Measurements from ENCODE around the gene TTC36. TPM values are rescaled to one million over a fixed set of nuclear protein-coding genes. Genes with fewer than 3 reads are reported as not detected.
A peak's percentile ranks its signal among the peaks of the same experiment; 100 is the strongest.
"Not testable (repeated sequence)": the region's sequence is repeated elsewhere in the genome, so short reads cannot be mapped to it uniquely, and the experiment has no call there.

Gene TTC36
- total and polyA plus RNA-seq, 4 experiments from 2014 or later = 0.39 to 1.2 (median 0.82) TPM

GRCh38 chr11:118574636-118575035 lies 47.4 kb downstream of the TTC36 start:
- H3K27ac ChIP-seq (ENCODE audit: low read depth, low read length) = peak overlapping the region; percentile 16
- peaks cover 5% of the 10 kb centered on the region for H3K36me3 ChIP-seq (ENCODE audit: insufficient read depth, low read length)
- peaks cover 64% of the 10 kb centered on the region for H3K4me1 ChIP-seq (ENCODE audit: insufficient read depth, low read length)
- peak overlapping the region; percentile 48 to 97 (median 73) for H3K4me3 Mint-ChIP-seq
- H3K27me3 Mint-ChIP-seq = no peaks in the 10 kb centered on the region
- H3K4me3 ChIP-seq (ENCODE audit: low read length in 2 of 2) = no peak overlapping the region
- H3K9me3 ChIP-seq (ENCODE audit: control insufficient read depth in 1 of 2, low read length in 2 of 2) = no peaks in the 10 kb centered on the region
- intact Hi-C loops (cut with micrococcal nuclease) = loop anchor here (1.0 to 5.0 kb wide), 3 partner anchors 8 to 172 kb away; partner anchors contain the start of genes ATP5MG and KMT2A
- H3K27me3 ChIP-seq (ENCODE audit: insufficient read depth, low read length) = no peaks in the 10 kb centered on the region
- H3K9me3 Mint-ChIP-seq = no peaks in the 10 kb centered on the region
- DNase-seq = no peak
- CTCF ChIA-PET (ENCODE audit: partially characterized antibody) = interaction anchor here (1.1 kb wide), 1 partner anchor 9 kb away, joined by 3 read pairs; no protein-coding TSS in a partner anchor
- POLR2A ChIA-PET (ENCODE audit: partially characterized antibody) = no interaction called here
- H3K36me3 Mint-ChIP-seq = peaks cover 4 to 36% of the 10 kb centered on the region in 2 donors
- peak overlapping the region in 4 of 7 donors; percentile 31 to 78 (median 54) for H3K27ac Mint-ChIP-seq
- H3K4me1 Mint-ChIP-seq = peaks cover 44 to 70% (median 57%) of the 10 kb centered on the region in 4 donors

DNA sequence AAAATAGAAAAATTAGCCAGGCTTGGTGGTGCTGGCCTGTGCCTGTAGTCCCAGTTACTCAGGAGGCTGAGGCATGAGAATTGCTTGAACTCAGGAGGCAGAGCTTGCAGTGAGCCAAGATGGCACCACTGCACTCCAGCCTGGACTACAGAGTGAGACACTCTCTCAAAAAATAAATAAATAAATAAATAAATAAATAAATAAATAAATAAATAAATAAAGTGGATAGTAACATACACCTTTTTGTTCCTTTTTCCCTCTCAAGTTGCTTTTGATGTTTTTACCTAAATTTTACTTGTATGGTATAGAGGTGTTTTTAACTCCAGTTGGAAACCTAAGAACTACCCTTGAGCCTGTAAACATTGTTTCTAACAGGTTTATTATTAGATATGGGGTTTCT lies 50.7 kb downstream of the TTC36 start:
- peak overlapping the region in 3 of 7 donors; percentile 2 to 35 (median 25) for H3K27ac Mint-ChIP-seq
- intact Hi-C loops (cut with micrococcal nuclease); H3K4me3 Mint-ChIP-seq; H3K27ac ChIP-seq (ENCODE audit: low read depth, low read length); H3K9me3 ChIP-seq (ENCODE audit: control insufficient read depth in 1 of 2, low read length in 2 of 2); H3K9me3 Mint-ChIP-seq; H3K4me3 ChIP-seq (ENCODE audit: low read length in 2 of 2); H3K27me3 ChIP-seq (ENCODE audit: insufficient read depth, low read length); H3K27me3 Mint-ChIP-seq; DNase-seq; POLR2A ChIA-PET (ENCODE audit: partially characterized antibody): not testable (repeated sequence)
- Histone ChIP-seq H3K4me1 (ENCODE audit: insufficient read depth, low read length) (peaks cover 56% of the 10 kb centered on the region), H3K36me3 (ENCODE audit: insufficient read depth, low read length) (peaks cover 24% of the 10 kb centered on the region)
- peaks cover 9 to 45% of the 10 kb centered on the region in 2 donors for H3K36me3 Mint-ChIP-seq
- peaks cover 42 to 66% (median 51%) of the 10 kb centered on the region in 4 donors for H3K4me1 Mint-ChIP-seq
- CTCF ChIA-PET (ENCODE audit: partially characterized antibody) = interaction anchor here (1.1 kb wide), 2 partner anchors 14 to 34 kb away, joined by 3 read pairs; no protein-coding TSS in a partner anchor

Other genes starting within 250 kb of the TTC36 start
- 100 to 1,000 TPM; 581 to 618 TPM for gene CD3E, start 222.7 kb upstream of the TTC36 start, total RNA-seq
- 100 to 1,000 TPM; 627 to 999 TPM for gene CD3E, start 222.7 kb upstream of the TTC36 start, polyA plus RNA-seq
- 100 to 1,000 TPM; 338 to 343 TPM for gene CD3D, start 184.8 kb upstream of the TTC36 start, total RNA-seq
- 1,000 to 10,000 TPM in 1 of 2 donors, 100 to 1,000 TPM in 1; 993 to 1,046 TPM for gene CD3D, start 184.8 kb upstream of the TTC36 start, polyA plus RNA-seq
- gene CD3G, start 183.1 kb upstream of the TTC36 start, total RNA-seq = 100 to 1,000 TPM; 191 to 205 TPM
- gene CD3G, start 183.1 kb upstream of the TTC36 start, polyA plus RNA-seq = 100 to 1,000 TPM; 131 to 417 TPM
- gene UBE4A, start 167.9 kb upstream of the TTC36 start, total RNA-seq = 10 to 100 TPM; 50.3 to 52.2 TPM
- gene UBE4A, start 167.9 kb upstream of the TTC36 start, polyA plus RNA-seq = 10 to 100 TPM; 16.9 to 25.5 TPM
- gene ATP5MG, start 125.9 kb upstream of the TTC36 start, total RNA-seq = 100 to 1,000 TPM; 158 to 161 TPM
- gene ATP5MG, start 125.9 kb upstream of the TTC36 start, polyA plus RNA-seq = 100 to 1,000 TPM; 595 to 704 TPM
- 100 to 1,000 TPM; 185 to 202 TPM for gene KMT2A, start 91.0 kb upstream of the TTC36 start, total RNA-seq
- 10 to 100 TPM in 1 of 2 donors, 1 to 10 TPM in 1; 4.6 to 51.9 TPM for gene KMT2A, start 91.0 kb upstream of the TTC36 start, polyA plus RNA-seq
- gene TMEM25, start 3.7 kb downstream of the TTC36 start, total RNA-seq = 10 to 100 TPM; 19.5 to 20.0 TPM
- gene TMEM25, start 3.7 kb downstream of the TTC36 start, polyA plus RNA-seq = 10 to 100 TPM; 16.5 to 26.5 TPM
- 10 to 100 TPM; 12.1 to 14.9 TPM for gene IFT46, start 38.5 kb downstream of the TTC36 start, total RNA-seq
- gene IFT46, start 38.5 kb downstream of the TTC36 start, polyA plus RNA-seq = 1 to 10 TPM; 5.7 to 5.9 TPM
- 100 to 1,000 TPM; 133 to 134 TPM for gene ARCN1, start 44.9 kb downstream of the TTC36 start, total RNA-seq
- 100 to 1,000 TPM; 157 to 168 TPM for gene ARCN1, start 44.9 kb downstream of the TTC36 start, polyA plus RNA-seq
- 1 to 10 TPM; 3.0 to 3.9 TPM for gene PHLDB1, start 80.1 kb downstream of the TTC36 start, total RNA-seq
- 1 to 10 TPM in 1 of 2 donors, under 1 TPM in 1; 0.34 to 1.2 TPM for gene PHLDB1, start 80.1 kb downstream of the TTC36 start, polyA plus RNA-seq
- gene TREH, start 152.2 kb downstream of the TTC36 start, total RNA-seq = not detected
- gene TREH, start 152.2 kb downstream of the TTC36 start, polyA plus RNA-seq = not detected